GM18870 (cell line): ENCODE results near the gene WDR53.
"Not testable (repeated sequence)": the region's sequence is repeated elsewhere in the genome, so short reads cannot be mapped to it uniquely, and the experiment has no call there.

ENCODE experiments used
- ATAC-seq: cut with Tn5 transposase; IDR thresholded peaks from one replicate; pipeline ENCODE4 v1.9.1; 2021; ENCODE audit warnings: moderate library complexity; ENCODE audit not compliant: unreplicated experiment

Gene WDR53

GRCh38 chr3:196518966-196519717 lies 49.2 kb downstream of the WDR53 start:
- ATAC-seq: no peak

GRCh38 chr3:196517919-196518318 lies 50.4 kb downstream of the WDR53 start:
- ATAC-seq: no peak

GRCh38 chr3:196517162-196517800 lies 51.1 kb downstream of the WDR53 start:
- no peak for ATAC-seq

- ATAC-seq: no peak
Measured at GRCh38 chr3:196514913-196515621, 53.3 kb downstream of the WDR53 start, which contains the start of gene SMCO1. Gene SMCO1 (minus strand): TSS chr3:196515346. CDS start chr3:196515209, 137 bp downstream.

GRCh38 chr3:196514350-196514716 lies 54.0 kb downstream of the WDR53 start:
- ATAC-seq: no peak

- no peak for ATAC-seq
Measured at GRCh38 chr3:196513697-196514349, 54.5 kb downstream of the WDR53 start.

GRCh38 chr3:196511646-196512425 lies 56.5 kb downstream of the WDR53 start:
- ATAC-seq: not testable (repeated sequence)

- ATAC-seq: not testable (repeated sequence)
Measured at GRCh38 chr3:196511108-196511507, 57.2 kb downstream of the WDR53 start.

GRCh38 chr3:196506687-196507086 lies 61.7 kb downstream of the WDR53 start:
- no peak for ATAC-seq

GRCh38 chr3:196504556-196504955 lies 63.8 kb downstream of the WDR53 start:
- ATAC-seq: no peak
